Fibroblast of skin of back (primary cell): ENCODE results near the gene AMY2B. TPM values are rescaled to one million over a fixed set of nuclear protein-coding genes. Genes with fewer than 3 reads are reported as not detected.
A peak's percentile ranks its signal among the peaks of the same experiment; 100 is the strongest.
"Not testable (repeated sequence)": the region's sequence is repeated elsewhere in the genome, so short reads cannot be mapped to it uniquely, and the experiment has no call there.

Experiments used
- DNase-seq: peaks from one replicate; pipeline ENCODE4 v3.0.0-alpha.2; 2013
- polyA plus RNA-seq, 2 experiments: library from polyadenylated mRNA; unstranded; fragments of 120-200 nt; gene quantifications; one replicate each; pipeline ENCODE4 v1.2.1, GENCODE V29; 2013; ENCODE audit not compliant: insufficient read length in 2 of 2

AMY2B gene
- 0.79 TPM for polyA plus RNA-seq (2013, experiment 1 of 2; ENCODE audit: insufficient read length)
- polyA plus RNA-seq (2013, experiment 2 of 2; ENCODE audit: insufficient read length) = 0.59 TPM

DNA sequence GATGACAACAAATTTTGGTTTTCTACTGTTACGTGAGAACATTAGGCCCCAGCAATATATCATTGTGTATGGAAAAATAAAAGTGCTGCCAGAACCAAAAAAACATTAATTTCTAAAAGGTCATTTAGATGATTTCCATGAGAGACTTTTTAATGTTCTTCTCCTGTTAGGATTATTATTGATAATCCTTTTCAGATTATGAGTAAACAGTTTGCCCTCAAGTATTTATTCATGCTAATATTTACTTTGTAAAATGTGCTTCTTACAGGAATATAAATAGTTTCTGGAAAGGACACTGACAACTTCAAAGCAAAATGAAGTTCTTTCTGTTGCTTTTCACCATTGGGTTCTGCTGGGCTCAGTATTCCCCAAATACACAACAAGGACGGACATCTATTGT is at the start of gene AMY2B:
Gene AMY2B (plus strand): TSS at position 301 of the 400 bp plus-strand sequence. CDS start 14 bp downstream, at position 315.
- DNase-seq = not testable (repeated sequence)

DNA sequence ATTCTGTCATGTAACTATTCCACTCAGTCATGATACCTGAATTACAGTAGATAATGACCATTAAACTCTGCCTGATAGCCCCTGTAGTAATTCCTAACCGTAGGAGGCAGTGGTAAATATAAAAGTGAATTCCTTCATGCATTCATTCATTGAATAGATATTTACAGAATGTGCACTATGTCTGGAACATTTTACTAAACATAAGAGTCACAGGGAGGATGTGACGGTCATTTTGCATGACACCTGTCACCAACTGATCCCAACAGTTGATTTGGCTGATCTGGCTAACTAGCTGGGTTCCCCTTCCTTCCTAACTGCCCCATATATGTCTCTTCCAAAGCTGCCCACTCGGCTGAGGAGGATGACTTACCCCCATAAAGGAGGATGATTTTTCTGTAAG is 48.0 kb upstream of the AMY2B start:
- no peak for DNase-seq

DNA sequence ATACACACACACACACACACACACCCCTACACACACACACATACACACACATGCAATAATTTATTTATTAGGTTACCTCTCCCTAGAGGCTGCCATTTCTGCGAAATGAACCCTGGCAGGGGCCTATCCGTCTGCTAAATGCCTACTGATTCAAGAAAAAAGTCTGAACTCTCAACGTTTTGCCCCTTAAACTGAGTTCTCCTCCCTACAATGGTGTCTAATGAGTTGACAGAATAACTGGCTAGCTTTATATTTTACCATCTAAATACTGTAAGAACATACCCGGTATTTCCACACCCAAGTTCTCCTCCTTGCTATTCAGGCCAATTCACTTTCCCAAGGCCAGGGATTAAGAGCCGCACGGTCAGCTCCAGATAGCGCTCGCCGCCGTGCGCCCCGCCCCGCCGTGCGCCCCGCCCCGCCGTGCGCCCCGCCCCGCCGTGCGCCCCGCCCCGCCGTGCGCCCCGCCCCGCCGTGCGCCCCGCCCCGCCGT is 46.2 kb upstream of the AMY2B start:
- peak; percentile 57 for DNase-seq

DNA sequence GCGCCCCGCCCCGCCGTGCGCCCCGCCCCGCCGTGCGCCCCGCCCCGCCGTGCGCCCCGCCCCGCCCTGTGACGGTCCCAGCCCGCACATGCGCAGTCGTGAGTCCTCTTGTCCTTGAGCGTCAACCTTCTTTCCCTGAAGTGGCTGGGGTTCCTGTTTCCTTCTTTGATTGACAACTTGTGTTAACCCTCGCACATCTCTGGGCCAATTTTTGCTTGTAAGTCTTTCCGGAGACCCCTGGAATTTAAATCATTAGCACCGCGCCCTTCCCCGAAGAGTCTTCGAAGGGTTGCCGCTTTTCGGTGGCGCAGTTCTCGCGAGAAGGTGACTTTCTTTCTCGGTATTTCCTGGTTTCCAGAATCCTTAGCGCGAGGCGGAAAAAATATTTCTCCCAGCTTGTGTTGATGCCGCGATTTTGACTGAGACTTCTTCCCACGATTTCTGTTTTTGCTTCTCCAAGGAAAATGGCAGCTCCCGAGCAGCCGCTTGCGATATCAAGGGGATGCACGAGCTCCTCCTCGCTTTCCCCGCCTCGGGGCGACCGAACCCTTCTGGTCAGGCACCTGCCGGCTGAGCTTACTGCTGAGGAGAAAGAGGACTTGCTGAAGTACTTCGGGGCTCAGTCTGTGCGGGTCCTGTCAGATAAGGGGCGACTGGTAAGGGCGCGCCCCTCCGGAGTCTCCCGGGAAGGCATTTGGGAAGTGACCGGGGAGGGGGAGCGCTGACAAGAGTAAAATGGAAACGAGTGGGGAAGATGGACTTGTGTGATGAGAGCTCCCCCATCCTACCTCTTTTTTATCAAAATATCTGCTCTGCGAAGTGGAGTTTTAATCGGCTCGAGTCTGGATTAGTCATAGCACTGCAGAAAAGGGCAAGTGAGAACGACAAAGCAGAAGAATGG is 45.5 kb upstream of the AMY2B start, which contains the start of gene RNPC3:
Gene RNPC3 (plus strand): TSS at position 93 of the 901 bp plus-strand sequence. CDS start 372 bp downstream, at position 465.
- DNase-seq = peak; percentile 92

DNA sequence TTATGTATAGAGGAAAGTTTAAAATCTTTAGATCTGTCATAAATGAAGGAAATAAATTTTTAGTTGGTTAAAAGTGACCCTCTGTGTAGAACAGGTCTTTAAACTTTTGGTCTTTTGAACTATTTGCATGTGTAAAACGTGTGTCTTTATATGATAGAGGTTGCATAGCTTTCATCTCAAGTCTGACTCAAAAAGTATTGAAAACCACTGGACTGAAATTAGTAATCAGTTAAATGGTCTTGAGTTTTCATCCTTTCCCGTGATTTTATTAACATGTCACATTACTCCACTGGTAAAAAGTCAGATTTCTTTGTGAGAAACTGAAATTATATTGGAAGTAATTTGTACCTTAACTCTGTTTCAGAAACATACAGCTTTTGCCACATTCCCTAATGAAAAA is 44.1 kb upstream of the AMY2B start:
- no peak for DNase-seq

DNA sequence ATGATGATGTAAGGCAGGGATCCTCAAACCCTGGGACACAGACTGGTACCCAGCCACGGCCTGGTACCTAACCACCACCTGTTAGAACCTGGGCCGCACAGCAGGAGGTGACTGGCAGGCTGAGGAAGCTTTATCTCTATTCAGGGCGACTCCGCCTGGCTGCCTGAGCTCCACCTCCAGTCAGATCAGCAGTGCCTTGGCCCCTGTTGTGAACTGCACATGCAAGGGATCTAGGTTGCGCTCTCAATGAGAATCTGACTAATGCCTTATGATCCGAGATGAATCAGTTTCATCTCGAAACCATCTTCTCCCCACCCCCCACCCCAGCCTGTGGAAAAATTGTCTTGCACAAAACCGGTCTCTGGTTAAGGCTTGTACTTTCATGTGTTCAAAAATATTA is 41.6 kb upstream of the AMY2B start:
- no peak for DNase-seq

DNA sequence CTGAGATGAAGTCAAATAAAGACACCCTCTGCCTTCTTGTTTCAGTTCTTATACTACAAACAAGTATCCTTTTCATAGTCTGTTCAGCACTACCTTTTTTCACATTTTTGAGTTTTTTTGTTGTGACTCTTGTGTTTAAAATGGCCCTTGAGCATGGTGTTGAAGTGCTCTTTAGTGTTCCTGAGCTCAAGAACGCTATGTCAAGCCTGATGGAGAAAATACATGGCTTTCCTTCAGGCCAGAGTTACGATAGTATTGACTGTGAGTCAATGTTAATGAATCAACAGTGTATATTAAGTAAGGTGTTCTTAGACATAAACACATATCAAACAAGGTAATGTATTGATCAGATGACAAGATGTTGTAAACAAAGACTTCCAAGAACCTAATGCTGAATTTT is 33.2 kb upstream of the AMY2B start:
- no peak for DNase-seq

DNA sequence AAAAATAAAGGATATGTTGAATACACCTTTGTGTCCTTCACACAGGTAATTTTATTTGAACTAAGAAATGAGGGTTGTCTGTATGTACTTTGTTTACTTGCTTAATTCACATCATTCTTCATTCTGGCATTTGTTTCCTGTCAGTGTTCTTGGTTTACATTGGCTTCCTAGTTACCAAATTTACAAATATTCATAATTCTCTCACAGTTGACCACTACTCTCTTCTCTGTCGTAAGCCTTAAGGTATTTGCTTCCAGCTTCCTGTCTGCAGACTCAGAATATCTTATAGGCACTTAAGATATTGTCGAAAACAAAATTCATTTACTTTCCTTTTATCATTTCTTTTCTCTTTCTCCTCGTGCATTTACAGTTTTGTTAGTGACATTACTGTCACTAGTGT is 30.0 kb upstream of the AMY2B start:
- no peak for DNase-seq

DNA sequence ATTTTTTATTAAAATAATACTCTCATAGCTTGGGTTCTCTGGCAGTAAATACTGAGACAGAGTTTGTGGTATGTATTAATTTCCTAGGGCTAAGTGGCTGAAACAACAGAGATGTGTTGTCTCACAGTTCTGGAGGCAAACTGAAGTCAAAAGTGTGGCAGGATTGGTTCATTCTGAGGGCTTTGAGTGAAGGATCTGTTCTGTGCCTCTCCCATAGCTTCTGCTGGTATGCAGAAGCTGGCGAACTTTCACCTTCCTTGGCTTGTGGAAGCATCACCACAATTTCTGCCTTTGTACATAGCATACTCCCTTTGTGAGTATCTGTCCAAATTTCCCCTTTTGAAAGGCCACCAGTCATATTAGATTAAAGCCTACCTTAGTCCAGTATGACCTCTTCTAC is 24.9 kb upstream of the AMY2B start:
- no peak for DNase-seq

DNA sequence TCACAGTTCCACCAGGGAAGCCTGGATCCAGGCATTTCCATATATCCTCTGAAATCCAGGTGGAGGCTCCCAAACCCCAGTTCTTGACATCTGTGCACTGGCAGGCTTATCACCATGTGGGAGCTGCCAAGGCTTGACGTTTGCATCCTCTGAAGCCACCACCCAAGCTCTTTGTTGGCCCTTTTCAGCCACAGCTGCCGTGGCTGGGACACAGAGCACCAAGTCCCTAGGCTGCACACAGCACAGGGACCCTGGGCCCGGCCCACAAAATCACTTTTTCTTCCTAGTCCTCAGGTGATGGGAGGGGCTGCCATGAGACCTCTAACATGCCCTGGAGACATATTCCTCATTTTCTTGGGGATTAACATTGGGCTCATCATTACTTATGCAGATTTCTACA is 23.5 kb upstream of the AMY2B start:
- no peak for DNase-seq

DNA sequence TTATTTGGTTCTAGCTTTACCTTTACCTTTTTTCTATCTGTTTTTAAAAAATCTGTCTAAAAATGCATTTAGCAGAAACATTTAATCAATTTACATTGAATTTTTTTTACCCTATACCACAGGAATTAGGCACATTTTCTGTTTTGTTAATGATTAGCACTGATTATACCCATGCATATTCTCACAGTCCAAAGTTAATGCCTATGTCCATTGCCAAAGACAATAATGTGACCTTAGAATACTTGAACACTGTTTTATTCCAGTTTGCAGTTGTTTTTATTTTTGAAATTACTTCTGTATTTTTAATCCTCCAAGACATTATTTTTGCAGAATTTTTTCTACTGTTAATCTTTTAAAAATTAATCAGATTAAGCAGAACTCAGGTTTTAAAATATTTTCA is 11.0 kb upstream of the AMY2B start:
- DNase-seq = no peak

DNA sequence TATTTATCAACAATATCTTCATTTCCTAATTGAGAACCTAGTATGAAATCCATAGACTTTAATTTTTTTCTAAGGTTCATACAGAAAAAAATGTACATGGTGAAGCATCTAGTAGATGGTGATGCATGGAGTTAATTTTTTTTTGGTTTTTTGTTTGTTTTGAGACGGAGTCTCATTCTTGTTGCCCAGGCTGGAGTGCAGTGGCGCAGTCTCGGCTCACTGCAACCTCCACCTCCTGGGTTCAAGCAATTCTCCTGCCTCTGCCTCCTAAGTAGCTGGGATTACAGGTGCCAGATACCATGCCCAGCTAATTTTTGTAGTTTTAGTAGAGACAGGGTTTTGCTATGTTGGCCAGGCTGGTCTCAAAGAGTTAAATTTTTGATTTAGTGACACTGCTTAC is 10.3 kb upstream of the AMY2B start:
- DNase-seq = not testable (repeated sequence)

DNA sequence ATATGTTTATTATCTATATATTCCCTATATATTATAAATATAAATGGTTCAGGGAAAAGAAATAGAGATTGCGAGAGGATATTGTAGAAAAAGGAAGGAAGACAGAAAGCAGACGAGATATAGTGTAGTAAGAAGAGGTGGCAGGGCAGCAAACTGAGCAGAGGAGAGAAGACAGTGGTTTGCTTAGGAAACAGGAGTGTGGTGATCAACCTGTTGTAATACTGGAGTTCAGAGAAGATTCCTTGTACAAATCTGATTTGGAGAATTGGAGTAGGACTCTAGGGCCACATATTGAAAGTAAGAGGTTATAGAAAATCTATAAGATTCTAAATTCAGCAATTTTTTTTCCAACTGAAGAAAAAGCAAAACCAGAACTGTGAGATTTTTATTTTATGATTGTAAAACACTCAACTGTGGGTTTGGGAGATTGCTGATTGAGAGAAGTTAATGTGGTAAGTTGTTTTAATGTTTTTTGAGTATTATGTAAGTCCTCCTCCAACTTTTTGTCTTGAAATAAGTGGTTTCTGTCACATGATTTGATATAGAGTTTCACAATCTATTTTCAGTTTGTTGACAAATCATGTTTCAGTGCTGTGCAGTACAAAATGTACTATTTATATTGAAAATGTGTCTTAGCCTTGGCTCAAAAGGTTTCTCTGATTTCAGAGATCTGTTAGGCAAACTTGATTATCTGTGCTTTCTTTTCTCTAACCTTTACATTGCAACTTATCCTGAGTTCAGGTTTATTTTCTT is 9.6 kb upstream of the AMY2B start:
- no peak for DNase-seq

DNA sequence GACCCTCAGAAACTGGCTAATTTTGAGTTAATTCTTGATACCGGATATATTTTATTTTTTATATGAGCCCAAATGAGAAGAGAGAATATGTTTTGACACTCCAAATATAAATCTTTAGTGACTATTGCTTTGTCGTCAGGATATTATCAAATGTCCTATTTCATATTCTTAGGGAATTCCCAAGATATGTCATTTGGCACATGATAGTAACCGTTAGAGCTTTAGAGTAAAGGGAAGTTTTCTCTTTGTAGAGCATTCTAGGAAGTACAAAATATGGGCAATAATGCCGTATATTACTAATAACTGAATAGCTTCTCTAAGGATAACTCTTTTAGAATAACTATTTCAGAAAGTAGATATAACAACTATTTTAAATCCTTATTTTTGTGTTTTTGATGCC is 8.3 kb upstream of the AMY2B start:
- no peak for DNase-seq

DNA sequence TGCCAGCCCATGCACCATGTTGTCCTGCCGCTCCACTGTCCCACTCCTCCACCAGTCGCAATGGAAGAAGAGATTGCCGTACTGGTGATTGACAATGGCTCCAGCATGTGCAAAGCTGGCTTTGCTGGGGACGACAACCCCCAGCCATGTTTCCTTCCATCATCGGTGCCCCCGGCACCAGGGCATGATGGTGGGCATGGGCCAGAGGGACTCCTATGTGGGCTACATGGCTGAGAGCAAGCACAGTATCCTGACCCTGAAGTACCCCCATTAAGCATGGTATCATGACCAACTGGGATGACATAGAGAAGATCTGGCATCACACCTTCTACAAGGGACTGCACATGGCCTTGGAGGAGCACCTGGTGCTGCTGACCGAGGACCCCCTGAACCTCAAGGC is 1.9 kb upstream of the AMY2B start:
- no peak for DNase-seq

DNA sequence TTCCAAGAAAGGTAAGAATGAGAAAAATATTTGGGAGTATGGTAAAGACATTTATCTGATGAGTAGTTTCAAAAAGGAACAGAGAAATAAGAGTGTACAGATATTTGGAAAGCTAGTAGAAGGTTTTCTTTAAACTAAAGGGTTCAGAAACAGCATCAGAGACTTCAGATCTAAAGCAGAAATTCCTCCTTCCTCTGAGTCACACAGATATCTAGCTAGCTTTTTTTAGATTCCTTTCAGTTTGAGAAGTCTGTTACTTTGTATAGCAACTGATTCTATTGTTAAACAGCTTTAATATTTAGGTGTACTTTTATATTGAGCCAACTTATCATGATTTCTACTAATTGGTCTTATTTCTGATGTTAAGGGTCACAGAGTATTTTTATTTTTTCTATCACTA is 4.7 kb downstream of the AMY2B start:
- DNase-seq = no peak

DNA sequence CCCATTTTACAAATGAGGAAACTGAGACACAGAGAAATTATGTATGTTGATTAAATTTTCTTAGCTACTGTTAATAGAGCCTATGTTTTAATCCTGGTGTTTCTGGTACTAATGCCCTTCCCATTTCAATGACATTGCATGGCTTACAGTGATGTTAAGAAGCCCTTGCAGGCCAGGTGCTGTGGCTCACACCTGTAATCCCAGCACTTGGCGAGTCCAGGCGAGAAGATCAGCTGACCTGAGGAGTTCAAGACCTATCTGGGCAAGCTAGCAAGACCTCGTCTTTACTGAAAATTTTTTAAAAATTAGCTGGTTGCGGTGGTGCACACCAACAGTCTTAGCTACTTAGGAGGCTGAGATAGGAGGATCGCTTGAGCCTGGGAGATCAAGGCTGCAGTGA is 5.4 kb downstream of the AMY2B start:
- not testable (repeated sequence) for DNase-seq

DNA sequence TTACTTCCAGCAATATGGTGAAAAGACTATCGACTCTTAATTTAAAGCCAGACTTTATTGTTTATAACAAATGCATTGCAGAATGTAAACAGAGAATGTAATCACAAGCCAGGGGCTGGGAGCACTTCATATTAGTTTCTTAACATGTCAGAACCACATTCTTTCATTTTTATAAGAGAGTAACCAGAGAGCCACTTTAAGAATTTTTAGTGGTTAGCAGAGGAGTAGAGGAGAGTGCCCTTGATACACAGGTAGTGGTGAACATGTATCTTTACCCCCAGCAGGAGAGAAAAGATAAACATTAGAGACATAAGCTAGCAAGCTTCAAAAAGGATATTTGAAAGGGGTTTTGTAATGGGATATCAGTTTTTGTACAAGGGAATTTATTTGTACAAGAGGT is 11.1 kb downstream of the AMY2B start:
- DNase-seq = no peak

DNA sequence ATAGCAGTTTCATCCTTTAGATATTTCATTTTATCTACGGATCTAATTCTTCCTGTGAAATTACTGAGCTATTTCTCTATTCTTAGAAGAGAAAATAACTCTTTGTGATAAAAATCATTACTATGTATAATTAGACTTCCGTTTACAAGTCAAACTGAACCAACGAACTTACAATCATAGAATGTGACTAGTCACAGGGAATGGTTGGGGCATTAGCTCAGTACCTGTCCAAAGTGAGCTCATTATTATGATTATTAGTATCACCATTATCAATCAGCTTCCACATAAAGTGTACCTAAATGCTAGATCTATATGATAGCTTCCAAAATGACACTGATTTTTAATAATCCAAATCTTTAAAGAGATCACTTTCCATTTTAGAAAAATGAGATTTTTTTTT is 12.5 kb downstream of the AMY2B start:
- DNase-seq = no peak

DNA sequence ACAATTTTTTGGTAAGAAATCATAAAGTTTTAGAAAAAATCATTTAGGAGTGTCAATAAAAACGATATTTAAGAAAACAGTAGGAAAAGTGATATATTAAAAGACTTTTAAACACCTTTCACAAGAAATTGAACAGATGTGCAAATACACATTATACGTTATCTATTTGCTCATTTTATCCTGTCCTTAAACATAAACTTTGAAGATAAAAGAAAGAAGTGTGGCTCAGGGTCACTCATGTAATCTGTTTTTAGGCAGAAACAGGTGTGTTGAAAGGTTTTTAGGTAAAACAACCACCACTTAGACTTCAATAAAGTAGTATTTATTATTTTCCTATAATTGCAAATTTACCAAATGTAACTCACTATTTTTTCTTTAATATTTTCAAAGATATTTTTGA is 13.1 kb downstream of the AMY2B start:
- no peak for DNase-seq

DNA sequence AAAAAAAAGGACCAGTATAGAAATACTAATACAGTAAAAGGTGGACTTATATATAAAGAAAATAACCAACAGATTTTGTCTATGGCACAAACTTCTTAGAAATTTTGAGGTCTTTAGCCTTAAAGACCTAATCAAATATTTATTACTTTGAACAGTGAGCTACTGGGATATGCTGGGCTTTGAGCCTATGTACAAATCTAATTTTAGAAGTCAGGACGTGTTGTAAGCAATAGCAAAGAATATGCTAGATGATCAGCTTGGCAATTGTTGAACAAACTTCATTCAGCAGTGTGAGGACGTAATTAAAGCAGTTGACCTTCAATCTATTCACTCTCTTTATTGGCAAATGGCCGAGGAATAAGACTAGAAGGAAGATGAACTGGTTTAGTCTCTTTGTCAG is 31.4 kb downstream of the AMY2B start:
- DNase-seq = not testable (repeated sequence)

DNA sequence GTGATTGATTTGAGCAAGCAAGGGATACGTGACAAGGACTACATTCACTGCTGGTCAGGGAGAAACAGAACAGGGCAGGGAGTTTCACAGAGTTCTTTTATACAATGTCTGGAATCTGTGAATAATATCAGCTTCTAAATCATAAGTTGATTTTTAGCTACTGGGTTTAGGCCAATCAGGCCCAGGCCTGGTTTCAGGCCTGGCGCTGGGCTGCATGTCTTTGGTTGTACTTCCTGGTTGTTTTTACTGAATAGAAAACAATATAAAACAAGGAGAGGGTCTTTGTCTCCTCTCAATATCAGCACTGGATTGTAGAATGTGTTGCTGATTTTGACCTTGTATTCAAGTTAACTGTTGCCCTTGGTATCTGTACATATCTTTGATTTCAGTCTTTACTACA is 45.0 kb downstream of the AMY2B start:
- DNase-seq = no peak

DNA sequence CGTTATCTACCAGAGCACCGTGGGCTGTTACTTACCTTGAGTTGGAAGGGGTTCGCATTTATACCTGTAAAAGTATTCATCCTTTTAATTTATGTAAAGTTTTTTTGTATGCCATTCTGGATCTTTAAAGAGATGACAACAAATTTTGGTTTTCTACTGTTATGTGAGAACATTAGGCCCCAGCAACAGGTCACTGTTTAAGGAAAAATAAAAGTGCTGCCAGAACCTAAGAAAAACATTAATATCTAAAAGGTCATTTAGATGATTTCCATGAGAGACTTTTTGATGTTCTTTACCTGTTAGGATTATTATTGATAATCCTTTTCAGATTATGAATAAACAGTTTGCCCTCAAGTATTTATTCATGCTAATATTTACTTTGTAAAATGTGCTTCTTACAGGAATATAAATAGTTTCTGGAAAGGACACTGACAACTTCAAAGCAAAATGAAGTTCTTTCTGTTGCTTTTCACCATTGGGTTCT is 45.6 kb downstream of the AMY2B start, which contains the start of gene AMY2A:
Gene AMY2A (plus strand): TSS at position 434 of the 484 bp plus-strand sequence. CDS start 14 bp downstream, at position 448.
- DNase-seq = not testable (repeated sequence)
